Fibroblast of skin of abdomen (primary cell): Measurements from ENCODE around the gene ISCA1.

ENCODE experiments used
- DNase-seq: peaks from one replicate; pipeline ENCODE4 v3.0.0-alpha.2; 2013

ISCA1 gene

DNA sequence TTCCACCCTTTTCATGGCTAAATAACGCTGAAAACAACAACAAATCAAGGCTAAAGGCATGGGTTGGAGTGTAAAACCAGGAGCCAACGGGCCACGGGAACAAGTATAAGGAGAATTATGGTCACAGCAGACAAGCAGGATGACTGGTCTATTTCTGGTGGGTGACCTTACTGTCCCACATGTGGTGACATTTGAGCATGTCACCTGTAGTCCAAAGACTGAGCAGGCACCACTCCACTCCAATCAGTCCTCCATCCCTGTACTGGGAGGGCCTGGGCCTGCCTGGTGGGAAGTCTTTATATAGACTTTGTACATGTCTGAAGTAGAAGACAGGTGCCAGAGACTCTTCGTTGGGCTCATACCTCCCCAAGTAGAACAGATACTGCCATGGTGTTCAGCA is 59.7 kb downstream of the ISCA1 start:
- DNase-seq: no peak

DNA sequence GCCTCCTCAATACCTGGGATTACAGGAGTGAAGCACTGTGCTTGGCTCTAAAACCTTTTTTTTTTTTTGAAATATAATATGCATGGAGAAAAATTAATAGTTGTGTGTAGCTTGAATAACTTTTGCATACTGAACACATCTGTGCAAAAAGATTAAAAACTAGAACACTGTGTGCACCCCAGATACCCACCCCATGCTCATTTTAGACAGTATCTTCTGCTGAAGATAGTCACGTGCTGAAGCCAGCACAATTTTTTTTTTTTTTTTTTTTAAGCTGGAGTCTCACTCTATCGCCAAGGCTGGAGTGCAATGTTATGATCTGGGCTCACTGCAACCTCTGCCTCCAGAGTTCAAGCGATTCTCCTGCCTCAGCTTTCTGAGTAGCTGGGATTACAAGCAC is 62.7 kb downstream of the ISCA1 start:
- no peak for DNase-seq

DNA sequence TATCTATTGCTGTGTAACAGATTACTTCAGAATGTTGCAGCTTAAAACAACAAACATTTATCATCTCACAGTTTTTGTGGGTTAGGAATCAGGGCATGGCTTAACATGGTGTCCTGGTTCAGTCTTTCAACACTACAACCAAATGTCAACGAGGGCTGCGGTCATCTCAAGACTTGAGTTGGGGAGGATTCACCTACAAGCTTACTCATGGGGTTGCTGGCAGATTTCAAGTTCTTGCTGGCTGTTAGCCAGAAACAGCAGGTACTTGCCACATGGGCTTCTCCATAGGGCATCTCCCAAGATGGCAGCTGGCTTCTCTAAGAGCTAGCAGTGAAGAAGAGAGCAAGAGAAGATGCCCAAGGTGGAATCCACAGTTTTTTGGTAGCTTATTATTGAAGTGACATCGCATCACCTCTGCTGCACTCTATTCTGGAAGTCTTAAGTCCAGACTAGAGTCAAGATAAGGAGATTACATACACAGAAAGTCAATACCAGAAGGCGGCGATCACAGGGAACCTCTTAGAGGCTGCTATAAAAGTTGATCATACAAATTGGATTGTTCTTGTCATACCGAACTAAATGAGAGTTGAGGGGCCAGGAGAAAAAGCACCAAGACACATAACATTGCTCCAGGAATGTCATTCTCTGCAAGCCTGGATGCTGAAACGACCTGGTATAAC is 65.1 kb downstream of the ISCA1 start:
- DNase-seq: no peak
